Liver (tissue), 9 donors: ENCODE measurements around the gene HSD17B4. TPM values are rescaled to one million over a fixed set of nuclear protein-coding genes. Genes with fewer than 3 reads are reported as not detected.
"Not testable (repeated sequence)": the region's sequence is repeated elsewhere in the genome, so short reads cannot be mapped to it uniquely, and the experiment has no call there.

Experiments used
- DNase-seq: peaks from one replicate; pipeline ENCODE4 v3.0.0-alpha.2; 2017; ENCODE audit warnings: low spot score
- H3K27ac ChIP-seq, 2 donors: one replicate each; pipeline ENCODE4 v1.7.0; 2013; ENCODE audit warnings: inconsistent platforms in 2 of 2, low read length in 2 of 2, control low read depth in 1 of 2, low read depth in 1 of 2, mild to moderate bottlenecking in 1 of 2
- H3K27me3 ChIP-seq, 4 donors: one replicate each; pipeline versions ENCODE4 v1.6.1 to v1.7.0; 2013; ENCODE audit warnings: low read length in 3 of 4, inconsistent platforms in 1 of 4, mild to moderate bottlenecking in 1 of 4, moderate library complexity in 1 of 4; ENCODE audit not compliant: control insufficient read depth in 4 of 4, insufficient read depth in 4 of 4
- H3K36me3 ChIP-seq, 4 donors: one replicate each; pipeline versions ENCODE4 v1.6.1 to v1.7.0; 2013; ENCODE audit warnings: low read length in 3 of 4, mild to moderate bottlenecking in 3 of 4, low read depth in 1 of 4, moderate library complexity in 1 of 4; ENCODE audit not compliant: control insufficient read depth in 4 of 4, insufficient read depth in 3 of 4
- H3K4me1 ChIP-seq, 4 donors: one replicate each; pipeline versions ENCODE4 v1.6.1 to v1.7.0; 2013; ENCODE audit warnings: low read length in 3 of 4, mild to moderate bottlenecking in 3 of 4, moderate library complexity in 1 of 4; ENCODE audit not compliant: control insufficient read depth in 4 of 4, insufficient read depth in 4 of 4
- H3K4me3 ChIP-seq, 3 donors: one replicate each; pipeline versions ENCODE4 v1.6.1 to v1.7.0; 2013; ENCODE audit warnings: low read length in 3 of 3, control low read depth in 1 of 3, low read depth in 1 of 3, mild to moderate bottlenecking in 1 of 3
- H3K9ac ChIP-seq, 2 donors: one replicate each; pipeline ENCODE4 v1.7.0; 2013; ENCODE audit warnings: low read length in 2 of 2, mild to moderate bottlenecking in 2 of 2, moderate library complexity in 2 of 2, control low read depth in 1 of 2, low read depth in 1 of 2
- H3K9me3 ChIP-seq, 4 donors: one replicate each; pipeline versions ENCODE4 v1.6.1 to v1.7.0; 2013; ENCODE audit warnings: low read length in 3 of 4; ENCODE audit not compliant: control insufficient read depth in 4 of 4
- EGR1 ChIP-seq, 2 donors: IDR thresholded peaks; 2 replicates each; pipeline ENCODE4 v1.6.1; 2016 to 2018; ENCODE audit warnings: antibody characterized with exemption in 2 of 2, low read depth in 2 of 2
- FOXA1 ChIP-seq: IDR thresholded peaks from 2 replicates; pipeline ENCODE4 v1.6.1; 2016; ENCODE audit warnings: antibody characterized with exemption
- FOXA2 ChIP-seq: IDR thresholded peaks from 2 replicates; pipeline ENCODE4 v1.6.1; 2016; ENCODE audit warnings: antibody characterized with exemption
- GABPA ChIP-seq, 2 donors: IDR thresholded peaks in 1 of 2; conservative IDR thresholded peaks in 1 of 2; 2 replicates each; pipeline ENCODE4 v1.6.1; 2016; ENCODE audit warnings: antibody characterized with exemption in 2 of 2, mild to moderate bottlenecking in 1 of 2, moderate library complexity in 1 of 2
- HNF4A ChIP-seq, 2 donors: conservative IDR thresholded peaks; 2 replicates each; pipeline ENCODE4 v1.6.1; 2016; ENCODE audit warnings: antibody characterized with exemption in 2 of 2, mild to moderate bottlenecking in 2 of 2
- HNF4G ChIP-seq: IDR thresholded peaks from 2 replicates; pipeline ENCODE4 v1.6.1; 2016; ENCODE audit warnings: antibody characterized with exemption
- JUND ChIP-seq, 2 donors: IDR thresholded peaks; 2 replicates each; pipeline ENCODE4 v1.6.1; 2016; ENCODE audit warnings: antibody characterized with exemption in 2 of 2
- NR2F2 ChIP-seq: IDR thresholded peaks from 2 replicates; pipeline ENCODE4 v1.6.1; 2016; ENCODE audit warnings: antibody characterized with exemption
- RAD21 ChIP-seq, 2 donors: IDR thresholded peaks; 2 replicates each; pipeline ENCODE4 v1.6.1; 2016; ENCODE audit warnings: antibody characterized with exemption in 2 of 2, mild to moderate bottlenecking in 2 of 2
- RXRA ChIP-seq, 2 donors: IDR thresholded peaks; 2 replicates each; pipeline ENCODE4 v1.6.1; 2017 to 2018; ENCODE audit warnings: antibody characterized with exemption in 2 of 2, mild to moderate bottlenecking in 1 of 2
- SP1 ChIP-seq: IDR thresholded peaks from 2 replicates; pipeline ENCODE4 v1.6.1; 2018; ENCODE audit warnings: antibody characterized with exemption, mild to moderate bottlenecking
- TAF1 ChIP-seq: conservative IDR thresholded peaks from 2 replicates; pipeline ENCODE4 v1.6.1; 2016; ENCODE audit warnings: antibody characterized with exemption, mild to moderate bottlenecking
- YY1 ChIP-seq: IDR thresholded peaks from 2 replicates; pipeline ENCODE4 v1.6.1; 2016; ENCODE audit warnings: antibody characterized with exemption, mild to moderate bottlenecking
- WGBS: extraction: QIAGEN DNeasy Blood & Tissue Kit; methylation state at CpG from one replicate; pipeline ENCODE4 v1.1.7; 2013; 5-methylcytosine and 5-hydroxymethylcytosine counted together
- polyA plus RNA-seq, 2 donors: library from polyadenylated mRNA; stranded (reverse) in 1 of 2; unstranded in 1 of 2; fragments of 200-250 nt in 1 of 2; fragments of >200 nt in 1 of 2; fragmentation: Nextera tagmentation in 1 of 2; extraction: Ambion mirVana in 1 of 2; gene quantifications; one replicate each; pipeline versions ENCODE4 v1.2.1 to v1.2.3, GENCODE V29; 2013 to 2015
- total RNA-seq, 2 donors: library from RNA; depleted of rRNA; stranded (reverse); fragments of >200 nt; gene quantifications; one replicate each; pipeline ENCODE4 v1.2.3, GENCODE V29; 2014
- TF ChIP-seq, protein P1 (sequence below): IDR thresholded peaks from 2 replicates; pipeline ENCODE4 v1.6.1; 2016; ENCODE audit warnings: antibody characterized with exemption
- TF ChIP-seq, protein P2 (sequence below): fragments of 150-350 bp; IDR thresholded peaks from 2 replicates; pipeline ENCODE4 v1.5.1; 2017; ENCODE audit warnings: improper control_type of control experiment, low read depth, low read length; ENCODE audit not compliant: missing input control
- TF ChIP-seq, protein P3 (sequence below): IDR thresholded peaks from 2 replicates; pipeline ENCODE4 v1.6.1; 2016; ENCODE audit warnings: antibody characterized with exemption
- TF ChIP-seq, protein P4 (sequence below): IDR thresholded peaks from 2 replicates; pipeline ENCODE4 v1.6.1; 2016; ENCODE audit warnings: antibody characterized with exemption
- TF ChIP-seq, protein P5 (sequence below): IDR thresholded peaks from 2 replicates; pipeline ENCODE4 v1.6.1; 2016; ENCODE audit warnings: antibody characterized with exemption, mild to moderate bottlenecking
- donor health status: healthy.
- donor health status: healthy.
- donor health status: healthy.
- donor health status: healthy.
- donor health status: healthy.

HSD17B4 gene
- total and polyA plus RNA-seq, 4 donors, result 299 to 699 (median 393) TPM

DNA sequence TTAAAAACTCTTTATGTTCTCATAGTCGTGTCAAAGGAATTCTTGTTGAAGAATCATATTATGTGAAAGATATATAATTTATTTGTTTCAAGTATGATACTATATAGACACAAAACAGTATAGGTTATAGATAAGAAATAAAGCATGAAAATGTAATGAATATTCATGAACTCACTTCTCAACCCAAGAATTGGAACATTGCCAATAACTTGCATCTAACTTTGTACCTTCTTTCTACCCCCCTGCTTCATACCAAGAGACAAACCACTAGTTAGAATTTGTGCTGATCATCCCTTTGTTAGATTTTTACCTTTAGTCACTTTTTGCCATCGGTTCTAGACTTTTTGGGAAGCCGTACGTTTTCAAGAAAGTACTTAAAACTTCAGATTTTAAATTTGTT, 32.6 kb downstream of the HSD17B4 start:
- 97% methylated on average over 4 of the region's 4 CpGs for WGBS
- H3K9me3 ChIP-seq, result no peaks in the 10 kb centered on the region
- no peak for TF ChIP-seq FOXA2
- no peak overlapping the region for H3K4me3 ChIP-seq
- no peak for DNase-seq
- peaks cover 3 to 18% (median 6%) of the 10 kb centered on the region in 4 donors for H3K4me1 ChIP-seq
- H3K36me3 ChIP-seq, result peaks cover 2 to 41% (median 34%) of the 10 kb centered on the region in 4 donors
- H3K27ac ChIP-seq, result no peak overlapping the region
- H3K27me3 ChIP-seq, result no peaks in the 10 kb centered on the region
- no peak overlapping the region for H3K9ac ChIP-seq

DNA sequence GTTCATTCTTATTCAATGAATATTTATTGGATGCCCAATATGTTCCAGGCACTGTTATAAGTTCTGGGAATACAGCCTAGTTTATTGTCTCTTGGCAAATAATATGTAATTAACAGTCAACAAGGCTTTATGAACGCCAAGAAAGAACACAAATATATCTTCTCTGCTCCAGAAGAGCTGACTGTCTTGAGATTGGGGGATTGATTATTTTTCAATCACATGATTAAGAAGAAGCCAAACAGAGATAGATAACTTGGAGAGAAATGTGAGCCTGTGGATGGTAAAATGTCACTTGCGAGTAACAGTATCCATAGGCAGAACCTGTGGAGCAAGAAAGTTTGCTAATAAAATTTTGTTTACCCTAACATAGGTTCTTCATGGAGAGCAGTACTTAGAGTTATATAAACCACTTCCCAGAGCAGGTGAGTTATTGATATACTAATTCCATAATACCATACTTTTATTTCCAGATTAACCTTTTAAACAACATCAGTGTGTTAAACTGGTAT, 49.4 kb downstream of the HSD17B4 start:
- WGBS, result 89% methylated on average over 2 of the region's 2 CpGs

DNA sequence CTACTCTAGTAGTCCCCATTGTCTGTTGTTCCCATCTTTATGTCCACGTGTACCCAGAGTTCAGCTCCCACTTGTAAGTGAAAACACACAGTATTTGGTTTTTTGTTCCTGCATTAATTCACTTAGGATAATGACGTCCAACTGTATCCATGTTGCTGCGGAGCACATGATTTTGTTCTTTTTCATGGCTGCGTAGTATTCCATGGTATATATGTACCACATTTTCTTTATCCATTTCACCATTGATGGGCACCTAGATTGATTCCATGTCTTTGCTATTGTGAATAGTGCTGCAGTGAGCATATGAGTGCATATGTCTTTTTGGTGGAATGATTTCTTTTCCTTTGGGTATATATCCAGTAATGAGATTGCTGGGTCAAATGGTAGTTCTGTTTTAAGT, 51.6 kb downstream of the HSD17B4 start:
- not testable (repeated sequence) for H3K9me3 ChIP-seq, H3K27me3 ChIP-seq, H3K4me1 ChIP-seq, H3K9ac ChIP-seq, H3K4me3 ChIP-seq, DNase-seq, H3K27ac ChIP-seq
- peaks cover 4 to 46% (median 25%) of the 10 kb centered on the region in 4 donors for H3K36me3 ChIP-seq
- WGBS, result 87% methylated on average over 4 of the region's 4 CpGs

More for the DNA sequence above, 49.4 kb downstream of the HSD17B4 start:
- no peak overlapping the region for H3K9ac ChIP-seq
- TF ChIP-seq TAF1, result no peak
- no peak for TF ChIP-seq SP1
- TF ChIP-seq, protein P1, sequence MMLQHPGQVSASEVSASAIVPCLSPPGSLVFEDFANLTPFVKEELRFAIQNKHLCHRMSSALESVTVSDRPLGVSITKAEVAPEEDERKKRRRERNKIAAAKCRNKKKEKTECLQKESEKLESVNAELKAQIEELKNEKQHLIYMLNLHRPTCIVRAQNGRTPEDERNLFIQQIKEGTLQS, result no peak
- no peak for TF ChIP-seq HNF4A (conservative IDR thresholded peaks at IDR 0.05)
- TF ChIP-seq NR2F2, result no peak
- no peak for TF ChIP-seq JUND (IDR thresholded peaks at IDR 0.05)
- no peak for TF ChIP-seq EGR1 (IDR thresholded peaks at IDR 0.05; ENCODE audit: low read depth in 2 of 2)
- no peak for TF ChIP-seq RXRA (IDR thresholded peaks at IDR 0.05)
- TF ChIP-seq FOXA1, result no peak
- TF ChIP-seq, protein P2, sequence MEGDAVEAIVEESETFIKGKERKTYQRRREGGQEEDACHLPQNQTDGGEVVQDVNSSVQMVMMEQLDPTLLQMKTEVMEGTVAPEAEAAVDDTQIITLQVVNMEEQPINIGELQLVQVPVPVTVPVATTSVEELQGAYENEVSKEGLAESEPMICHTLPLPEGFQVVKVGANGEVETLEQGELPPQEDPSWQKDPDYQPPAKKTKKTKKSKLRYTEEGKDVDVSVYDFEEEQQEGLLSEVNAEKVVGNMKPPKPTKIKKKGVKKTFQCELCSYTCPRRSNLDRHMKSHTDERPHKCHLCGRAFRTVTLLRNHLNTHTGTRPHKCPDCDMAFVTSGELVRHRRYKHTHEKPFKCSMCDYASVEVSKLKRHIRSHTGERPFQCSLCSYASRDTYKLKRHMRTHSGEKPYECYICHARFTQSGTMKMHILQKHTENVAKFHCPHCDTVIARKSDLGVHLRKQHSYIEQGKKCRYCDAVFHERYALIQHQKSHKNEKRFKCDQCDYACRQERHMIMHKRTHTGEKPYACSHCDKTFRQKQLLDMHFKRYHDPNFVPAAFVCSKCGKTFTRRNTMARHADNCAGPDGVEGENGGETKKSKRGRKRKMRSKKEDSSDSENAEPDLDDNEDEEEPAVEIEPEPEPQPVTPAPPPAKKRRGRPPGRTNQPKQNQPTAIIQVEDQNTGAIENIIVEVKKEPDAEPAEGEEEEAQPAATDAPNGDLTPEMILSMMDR, result no peak
- TF ChIP-seq, protein P3, sequence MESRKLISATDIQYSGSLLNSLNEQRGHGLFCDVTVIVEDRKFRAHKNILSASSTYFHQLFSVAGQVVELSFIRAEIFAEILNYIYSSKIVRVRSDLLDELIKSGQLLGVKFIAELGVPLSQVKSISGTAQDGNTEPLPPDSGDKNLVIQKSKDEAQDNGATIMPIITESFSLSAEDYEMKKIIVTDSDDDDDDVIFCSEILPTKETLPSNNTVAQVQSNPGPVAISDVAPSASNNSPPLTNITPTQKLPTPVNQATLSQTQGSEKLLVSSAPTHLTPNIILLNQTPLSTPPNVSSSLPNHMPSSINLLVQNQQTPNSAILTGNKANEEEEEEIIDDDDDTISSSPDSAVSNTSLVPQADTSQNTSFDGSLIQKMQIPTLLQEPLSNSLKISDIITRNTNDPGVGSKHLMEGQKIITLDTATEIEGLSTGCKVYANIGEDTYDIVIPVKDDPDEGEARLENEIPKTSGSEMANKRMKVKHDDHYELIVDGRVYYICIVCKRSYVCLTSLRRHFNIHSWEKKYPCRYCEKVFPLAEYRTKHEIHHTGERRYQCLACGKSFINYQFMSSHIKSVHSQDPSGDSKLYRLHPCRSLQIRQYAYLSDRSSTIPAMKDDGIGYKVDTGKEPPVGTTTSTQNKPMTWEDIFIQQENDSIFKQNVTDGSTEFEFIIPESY, result no peak
- no peak for TF ChIP-seq YY1
- TF ChIP-seq GABPA (IDR thresholded peaks at IDR 0.05 in 1 of 2, conservative IDR thresholded peaks at IDR 0.05 in 1 of 2), result no peak
- no peak for TF ChIP-seq HNF4G
- TF ChIP-seq, protein P4, sequence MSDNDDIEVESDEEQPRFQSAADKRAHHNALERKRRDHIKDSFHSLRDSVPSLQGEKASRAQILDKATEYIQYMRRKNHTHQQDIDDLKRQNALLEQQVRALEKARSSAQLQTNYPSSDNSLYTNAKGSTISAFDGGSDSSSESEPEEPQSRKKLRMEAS, result no peak
- no peak for TF ChIP-seq FOXA2
- TF ChIP-seq, protein P5, sequence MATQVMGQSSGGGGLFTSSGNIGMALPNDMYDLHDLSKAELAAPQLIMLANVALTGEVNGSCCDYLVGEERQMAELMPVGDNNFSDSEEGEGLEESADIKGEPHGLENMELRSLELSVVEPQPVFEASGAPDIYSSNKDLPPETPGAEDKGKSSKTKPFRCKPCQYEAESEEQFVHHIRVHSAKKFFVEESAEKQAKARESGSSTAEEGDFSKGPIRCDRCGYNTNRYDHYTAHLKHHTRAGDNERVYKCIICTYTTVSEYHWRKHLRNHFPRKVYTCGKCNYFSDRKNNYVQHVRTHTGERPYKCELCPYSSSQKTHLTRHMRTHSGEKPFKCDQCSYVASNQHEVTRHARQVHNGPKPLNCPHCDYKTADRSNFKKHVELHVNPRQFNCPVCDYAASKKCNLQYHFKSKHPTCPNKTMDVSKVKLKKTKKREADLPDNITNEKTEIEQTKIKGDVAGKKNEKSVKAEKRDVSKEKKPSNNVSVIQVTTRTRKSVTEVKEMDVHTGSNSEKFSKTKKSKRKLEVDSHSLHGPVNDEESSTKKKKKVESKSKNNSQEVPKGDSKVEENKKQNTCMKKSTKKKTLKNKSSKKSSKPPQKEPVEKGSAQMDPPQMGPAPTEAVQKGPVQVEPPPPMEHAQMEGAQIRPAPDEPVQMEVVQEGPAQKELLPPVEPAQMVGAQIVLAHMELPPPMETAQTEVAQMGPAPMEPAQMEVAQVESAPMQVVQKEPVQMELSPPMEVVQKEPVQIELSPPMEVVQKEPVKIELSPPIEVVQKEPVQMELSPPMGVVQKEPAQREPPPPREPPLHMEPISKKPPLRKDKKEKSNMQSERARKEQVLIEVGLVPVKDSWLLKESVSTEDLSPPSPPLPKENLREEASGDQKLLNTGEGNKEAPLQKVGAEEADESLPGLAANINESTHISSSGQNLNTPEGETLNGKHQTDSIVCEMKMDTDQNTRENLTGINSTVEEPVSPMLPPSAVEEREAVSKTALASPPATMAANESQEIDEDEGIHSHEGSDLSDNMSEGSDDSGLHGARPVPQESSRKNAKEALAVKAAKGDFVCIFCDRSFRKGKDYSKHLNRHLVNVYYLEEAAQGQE, result no peak
- TF ChIP-seq RAD21 (IDR thresholded peaks at IDR 0.05), result no peak
- no peaks in the 10 kb centered on the region for H3K9me3 ChIP-seq
- no peak overlapping the region for H3K4me3 ChIP-seq
- H3K4me1 ChIP-seq, result no peaks in the 10 kb centered on the region
- DNase-seq, result no peak
- H3K36me3 ChIP-seq, result peaks cover 10 to 43% (median 30%) of the 10 kb centered on the region in 4 donors
- H3K27ac ChIP-seq, result no peak overlapping the region
- no peaks in the 10 kb centered on the region for H3K27me3 ChIP-seq
